Mesenteric fat pad (tissue), 1 donor: ENCODE results near the gene DCP1B. TPM values are rescaled to one million over a fixed set of nuclear protein-coding genes. Genes with fewer than 3 reads are reported as not detected.

Experiments used
- DNase-seq: peaks from one replicate; pipeline ENCODE4 v3.0.0-alpha.2; 2020; ENCODE audit warnings: low spot score
- total RNA-seq: library from RNA; stranded (reverse); fragmentation: NEBNext Ultra II Directional; extraction: Animal tissue kit (Norgen Biotek cat#: 25700); gene quantifications from one replicate; pipeline ENCODE4 v1.2.1, GENCODE V29; 2021
- donor health status: DM: yes; HTN: yes; CAD: no.

Gene DCP1B
- total RNA-seq, 1 donor from 2014 or later: 8.0 TPM

DNA sequence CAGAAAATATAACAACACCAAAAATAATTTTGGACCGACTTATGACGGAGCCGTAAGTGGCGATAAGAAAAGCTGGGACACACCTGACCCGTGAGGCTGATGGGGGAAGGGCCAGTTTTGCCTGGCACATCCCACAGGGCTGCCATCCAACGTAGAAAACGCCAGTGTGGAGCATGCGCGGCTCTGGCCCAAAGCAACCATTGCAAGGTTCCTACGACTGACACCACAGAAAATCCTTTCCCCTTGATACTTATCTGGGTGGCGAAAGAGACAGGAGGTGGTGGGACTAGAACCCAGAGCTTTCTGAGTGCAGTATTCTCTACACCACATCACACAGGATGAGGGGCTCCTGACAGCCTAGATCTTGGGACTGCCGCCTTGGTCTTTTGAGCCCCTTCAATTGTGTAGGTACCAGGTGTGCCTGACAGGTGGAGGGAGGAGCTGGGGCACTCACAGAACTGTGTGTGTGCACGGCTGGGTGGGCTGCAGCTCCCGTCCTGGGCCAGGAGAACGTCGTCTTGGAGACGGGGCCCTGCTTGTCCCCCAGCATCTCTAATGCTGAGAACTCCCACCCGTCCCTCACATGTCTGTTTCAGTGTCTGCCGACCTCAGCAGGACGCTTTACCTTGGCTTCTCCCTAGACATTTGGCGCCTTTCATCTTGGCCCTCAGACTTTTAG, 68.4 kb downstream of the DCP1B start:
- DNase-seq: peak; percentile 73

- peak; percentile 77 for DNase-seq
Measured at GRCh38 chr12:1935242-1935641, 69.0 kb downstream of the DCP1B start.

DNA sequence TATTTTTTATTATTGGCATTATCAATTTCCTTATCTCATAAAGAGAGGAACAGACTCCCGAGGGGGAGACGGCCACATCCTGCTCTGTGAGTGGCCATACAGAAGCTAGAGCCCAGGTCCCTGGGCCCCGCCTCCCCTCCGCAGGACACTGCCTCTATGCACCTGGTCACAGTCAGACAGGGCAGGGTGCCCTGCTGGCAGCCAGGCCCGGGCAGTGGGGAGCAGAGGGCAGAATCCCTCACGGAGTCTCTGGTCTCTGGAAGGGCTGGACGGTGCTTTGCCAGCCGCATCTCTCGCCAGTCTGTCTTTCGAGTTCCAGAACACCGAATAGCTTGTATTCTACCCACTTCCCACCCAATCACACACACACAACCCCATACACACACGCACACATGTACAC, 69.4 kb downstream of the DCP1B start:
- DNase-seq: peak; percentile 51

- DNase-seq: no peak
Measured at GRCh38 chr12:1934068-1934467, 70.2 kb downstream of the DCP1B start.

GRCh38 chr12:1933342-1934051, 70.8 kb downstream of the DCP1B start:
- peak; percentile 82 for DNase-seq

DNA sequence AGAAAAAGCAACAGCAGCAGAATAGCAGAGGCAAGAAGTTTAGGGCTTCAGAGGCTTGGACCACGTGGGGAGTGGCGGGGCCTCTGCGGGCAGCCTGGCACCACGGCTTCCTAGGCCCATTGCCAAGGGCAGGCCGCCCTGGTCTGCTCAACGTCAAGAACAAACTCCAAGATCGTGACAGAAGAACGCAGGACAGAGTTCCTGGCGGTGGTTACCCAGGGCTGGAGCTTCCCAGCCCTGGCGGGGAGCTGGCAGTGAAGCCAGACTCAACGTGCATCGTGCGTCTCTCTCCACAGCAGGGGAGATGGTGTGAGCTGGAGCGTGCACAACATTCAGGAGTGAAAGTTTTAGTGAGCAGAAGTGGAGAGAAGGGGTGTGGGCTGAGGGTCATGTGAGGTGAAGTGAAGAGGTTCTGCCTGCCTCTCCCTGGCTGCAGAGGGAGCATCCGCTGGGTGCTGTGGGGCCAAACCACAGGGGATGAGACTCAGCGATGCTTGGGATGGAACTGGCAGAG, 71.9 kb downstream of the DCP1B start:
- DNase-seq: peak; percentile 87

GRCh38 chr12:1931642-1932041, 72.6 kb downstream of the DCP1B start:
- no peak for DNase-seq

DNA sequence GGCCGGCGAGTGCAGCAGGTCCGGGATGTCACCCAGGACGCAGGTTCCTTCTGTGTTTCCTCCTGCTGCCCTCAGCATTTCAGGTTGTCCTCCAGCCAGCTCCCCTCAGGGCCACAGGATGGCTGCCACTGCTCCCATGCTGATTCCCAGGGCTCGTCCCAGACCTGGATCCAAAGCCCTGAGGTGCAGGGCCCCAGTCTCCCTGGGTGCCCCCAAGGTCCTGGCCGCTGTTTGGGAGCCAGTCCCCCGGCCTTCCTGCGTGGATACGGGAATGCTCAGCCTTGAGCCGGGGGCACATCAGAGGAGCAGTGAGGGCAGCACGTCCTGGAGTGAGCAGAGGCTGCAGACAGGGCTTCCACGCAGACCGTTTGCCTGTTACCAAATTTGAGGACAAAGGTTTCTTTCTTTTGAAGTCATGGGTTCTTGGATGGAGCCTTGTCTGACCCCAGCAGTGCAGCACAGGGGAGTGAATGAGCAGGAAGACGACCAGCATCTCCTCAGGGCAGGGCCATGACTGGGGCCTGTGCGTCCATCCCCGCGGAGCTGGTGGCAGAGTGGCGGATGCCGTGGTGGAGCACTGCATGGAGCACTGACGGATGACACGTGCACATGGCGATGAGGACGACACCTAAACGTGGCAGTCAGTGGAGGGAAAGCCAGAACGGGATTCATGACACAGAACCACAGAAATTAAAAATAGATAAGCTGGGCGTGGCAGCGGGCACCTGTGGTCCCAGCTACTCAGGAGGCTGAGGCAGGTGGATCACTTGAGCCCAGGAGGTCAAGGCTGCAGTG, 73.3 kb downstream of the DCP1B start:
- DNase-seq: peak; percentile 81

DNA sequence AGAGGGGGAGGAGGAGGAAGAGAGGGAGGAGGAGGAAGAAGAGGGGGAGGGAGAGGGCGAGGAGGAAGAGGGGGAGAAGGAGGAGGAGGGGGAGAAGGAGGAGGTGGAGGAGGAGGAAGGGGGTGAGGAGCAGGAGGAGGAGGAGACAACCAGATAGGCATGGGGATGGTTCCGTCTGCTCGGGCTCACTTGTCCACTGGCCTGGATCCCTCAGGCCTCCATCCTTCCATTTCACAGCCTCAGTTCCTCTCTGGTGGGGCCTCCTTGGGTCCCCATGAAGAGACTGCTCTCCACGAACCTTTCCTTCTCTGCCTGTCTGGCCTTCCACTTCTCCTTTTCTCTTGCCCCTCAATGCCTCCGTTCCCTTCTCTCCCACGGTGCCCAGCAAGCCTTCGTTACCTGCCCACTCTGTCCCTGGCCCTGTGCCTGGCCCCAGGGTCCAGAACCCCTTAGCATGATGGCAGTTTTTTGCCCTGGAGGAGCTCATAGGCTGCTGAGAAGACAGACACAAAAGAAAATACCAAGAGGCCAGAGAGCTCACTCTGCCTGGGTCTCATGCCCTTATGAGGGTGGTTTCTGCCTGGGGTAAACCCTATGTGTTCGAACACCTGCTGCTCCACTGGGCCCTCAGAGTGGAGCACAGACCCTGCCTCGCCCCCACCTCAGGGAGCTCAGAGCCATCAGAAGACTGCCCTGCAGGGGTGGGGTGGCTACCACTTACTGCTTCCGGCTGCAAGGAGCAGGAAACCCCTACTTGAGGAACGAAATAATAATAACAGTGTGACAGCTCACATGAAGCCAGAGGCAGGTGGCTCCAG, 74.1 kb downstream of the DCP1B start:
- DNase-seq: no peak

GRCh38 chr12:1929241-1929984, 74.8 kb downstream of the DCP1B start:
- DNase-seq: peak; percentile 78

- peak; percentile 82 for DNase-seq
Measured at GRCh38 chr12:1928439-1929121, 75.7 kb downstream of the DCP1B start.

GRCh38 chr12:1927751-1928351, 76.4 kb downstream of the DCP1B start:
- peak; percentile 88 for DNase-seq

GRCh38 chr12:1927051-1927680, 77.1 kb downstream of the DCP1B start:
- peak; percentile 77 for DNase-seq

DNA sequence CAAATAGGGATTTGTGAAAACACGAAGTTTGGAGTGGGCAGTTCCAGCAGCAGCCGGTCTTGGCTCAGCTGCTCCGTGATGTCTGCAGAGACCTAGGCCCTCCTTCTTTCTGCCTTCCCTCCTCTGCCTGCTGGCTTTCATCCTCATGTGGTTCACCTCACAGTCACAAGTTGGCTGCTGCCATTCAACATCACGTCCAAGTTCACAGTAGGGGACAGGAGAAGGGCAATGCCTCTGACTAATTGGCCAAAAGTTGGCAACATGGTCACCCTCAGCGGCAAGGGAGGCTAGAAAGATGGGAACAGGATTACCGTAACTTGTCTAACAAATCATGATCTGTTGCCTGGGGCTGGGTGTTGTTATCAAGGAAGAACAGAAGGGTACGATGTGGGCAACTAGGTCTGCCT, 78.0 kb downstream of the DCP1B start:
- no peak for DNase-seq

GRCh38 chr12:1925684-1926006, 78.6 kb downstream of the DCP1B start:
- DNase-seq: no peak

- peak; percentile 85 for DNase-seq
Measured at GRCh38 chr12:1924996-1925683, 79.1 kb downstream of the DCP1B start.

DNA sequence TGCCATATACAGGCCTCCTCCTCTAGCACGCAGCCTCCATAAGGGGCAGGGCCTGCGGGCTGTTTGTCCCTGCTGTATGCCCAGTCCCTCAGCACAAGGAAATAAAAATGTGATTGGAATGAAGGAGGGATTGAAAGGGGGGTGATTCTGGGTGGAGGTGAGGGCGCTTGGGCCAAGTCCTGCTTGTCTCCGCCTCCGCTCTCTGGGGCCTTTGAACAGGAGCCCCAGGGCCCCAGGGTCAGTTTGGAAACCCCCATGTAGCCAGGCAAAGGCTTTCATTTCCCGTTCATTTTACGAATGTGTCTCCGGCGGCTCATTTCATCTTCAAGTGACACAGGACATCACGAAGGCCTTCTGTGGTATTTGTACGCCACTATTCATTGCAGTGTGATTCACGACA, 81.3 kb downstream of the DCP1B start:
- peak; percentile 59 for DNase-seq

DNA sequence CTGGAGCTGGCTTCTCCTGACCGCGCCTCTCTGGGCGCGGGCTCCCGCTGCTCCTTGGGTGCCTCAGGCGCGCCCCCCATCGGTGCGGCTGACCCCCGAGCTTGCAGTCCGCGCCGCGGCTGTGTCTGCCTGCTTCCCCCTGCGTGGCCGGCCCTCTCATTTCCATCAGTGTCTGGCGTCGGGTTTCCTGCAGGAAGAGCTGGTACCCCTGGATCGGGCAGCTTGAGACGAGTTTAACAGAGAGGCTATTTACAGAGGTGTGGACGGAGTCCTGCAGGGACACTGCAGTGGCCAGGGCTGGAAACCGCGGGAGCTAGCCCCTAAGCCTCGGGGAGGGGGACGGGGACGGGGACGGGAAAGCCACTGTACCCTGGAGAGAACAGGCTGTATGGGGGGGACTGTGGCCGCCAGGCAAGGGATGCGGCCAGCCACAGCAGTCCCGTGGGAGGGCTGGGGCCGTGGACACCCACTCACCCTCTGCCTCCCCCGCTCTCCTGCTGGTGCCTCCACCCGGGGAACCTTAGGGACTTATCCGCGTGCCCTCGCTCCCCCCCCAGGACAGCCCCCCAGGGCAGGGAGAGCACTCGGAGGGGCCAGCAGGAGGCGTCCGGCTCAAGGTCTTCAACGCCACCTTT, 82.1 kb downstream of the DCP1B start:
- DNase-seq: no peak
